Amniotic stem cell (primary cell): ENCODE data around the gene DIPK1C.

ENCODE experiments used
- DNase-seq: peaks from one replicate; lab custom pipeline; 2025; lab: John Stamatoyannopoulos, UW

The DIPK1C gene

DNA sequence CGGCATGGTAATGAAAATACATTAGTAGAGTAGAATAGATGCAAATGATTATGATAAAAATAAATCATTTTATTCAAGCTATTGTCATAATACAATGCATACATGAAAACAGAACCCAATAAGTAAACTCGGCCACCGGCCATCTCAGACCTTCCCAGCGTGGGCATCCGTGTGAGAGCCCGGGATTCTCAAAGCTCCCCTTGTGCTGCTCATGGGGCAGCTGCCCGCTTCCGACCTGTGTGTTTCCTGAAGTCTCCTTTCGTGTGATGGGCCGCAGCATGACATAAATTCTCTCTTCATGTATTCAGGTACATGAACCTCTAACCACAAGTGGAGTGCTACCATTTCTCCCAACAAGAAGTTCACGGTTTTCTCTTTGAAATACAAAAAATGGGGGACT, 25.6 kb upstream of the DIPK1C start:
- no peak for DNase-seq

DNA sequence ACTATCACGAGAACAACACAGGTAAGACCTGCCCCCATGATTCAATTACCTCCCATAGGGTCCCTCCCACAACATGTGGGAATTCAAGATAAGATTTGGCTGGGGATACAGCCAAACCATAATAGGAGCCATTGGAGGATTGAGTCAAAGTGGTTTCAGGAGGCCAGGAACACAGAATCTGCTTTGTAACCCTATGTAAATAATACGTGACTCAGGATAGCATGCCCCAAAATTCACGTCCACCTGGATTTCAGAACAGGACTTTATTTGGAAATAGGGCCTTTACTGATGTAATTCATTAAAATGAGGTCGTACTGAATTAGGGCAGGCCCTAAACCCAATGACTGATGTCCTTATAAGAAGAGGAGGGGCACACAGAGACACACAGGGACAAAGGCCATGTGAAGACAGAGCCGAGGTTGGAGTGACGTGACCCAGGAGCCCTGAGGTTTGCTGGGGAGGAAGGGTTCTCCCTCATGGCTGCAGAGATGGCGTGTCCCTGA, 23.1 kb upstream of the DIPK1C start:
- DNase-seq = no peak

DNA sequence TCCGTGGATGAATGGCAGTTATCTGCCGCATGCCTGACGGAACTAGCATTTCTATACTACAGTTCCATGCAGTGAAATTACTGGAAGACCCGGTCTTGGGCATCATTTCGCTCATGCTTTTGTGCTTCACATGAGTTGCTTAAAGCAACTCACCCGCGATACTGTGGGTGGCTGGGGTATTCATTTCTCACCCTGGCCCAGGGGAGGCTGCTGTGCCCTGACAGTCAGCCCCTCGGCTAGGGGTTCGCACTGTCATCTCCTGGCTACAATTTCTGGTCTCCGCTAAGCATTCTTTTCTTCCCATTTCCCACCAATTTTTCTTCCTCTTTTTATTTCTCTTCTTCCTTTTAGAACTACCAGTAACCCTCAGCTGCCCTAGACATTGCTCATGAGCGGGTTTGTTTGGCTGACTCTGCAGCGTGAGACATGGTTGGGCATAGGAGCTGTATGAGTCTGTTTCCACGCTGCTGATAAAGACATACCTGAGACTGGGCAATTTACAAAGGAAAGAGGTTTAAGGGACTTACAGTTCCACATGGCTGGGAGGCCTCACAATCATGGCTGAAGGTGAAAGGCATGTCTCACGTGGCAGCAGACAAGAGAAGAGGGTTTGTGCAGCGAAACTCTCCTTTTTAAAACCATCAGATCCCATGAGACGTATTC, 22.5 kb upstream of the DIPK1C start:
- no peak for DNase-seq

DNA sequence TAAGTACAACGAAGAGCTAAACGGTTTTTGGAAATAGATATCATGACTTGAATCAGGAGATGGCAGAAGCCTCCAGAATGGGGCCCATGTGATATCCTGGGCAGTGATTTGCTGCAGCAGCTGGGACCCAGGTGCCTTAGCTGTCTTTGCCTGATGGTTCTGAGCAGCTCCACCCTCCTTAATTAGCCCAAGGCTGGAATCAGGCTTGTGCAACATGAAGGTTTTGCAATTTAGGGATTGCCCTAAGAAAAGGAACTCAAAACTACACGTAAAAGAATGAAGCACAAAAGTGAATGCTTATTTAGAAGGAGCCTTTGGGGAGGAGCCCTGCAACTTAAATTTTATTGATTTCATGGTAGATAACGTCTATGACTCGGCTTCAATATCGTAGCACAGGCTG, 21.8 kb upstream of the DIPK1C start:
- DNase-seq = no peak

GRCh38 chr18:74478316-74478715, 21.2 kb upstream of the DIPK1C start:
- no peak for DNase-seq

DNA sequence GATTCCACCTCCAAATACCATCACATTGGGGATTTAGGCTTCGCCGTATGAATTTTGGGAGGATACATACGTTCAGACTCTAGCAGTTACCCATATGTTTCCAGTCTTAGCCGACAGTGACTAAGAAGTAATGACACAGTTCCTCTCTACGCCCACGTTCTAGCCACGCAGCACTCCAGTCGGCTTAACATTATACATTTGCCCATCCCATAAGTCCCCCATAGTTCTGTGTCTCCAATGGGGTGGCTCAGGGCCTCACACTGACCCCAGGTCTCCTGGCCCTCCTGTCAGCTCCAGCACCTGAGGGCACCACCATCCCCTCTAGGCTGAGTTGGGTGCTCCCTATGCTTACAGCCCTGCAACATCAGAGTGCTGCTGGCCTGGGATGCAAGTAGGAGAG, 20.7 kb upstream of the DIPK1C start:
- no peak for DNase-seq

- DNase-seq = no peak
Measured at GRCh38 chr18:74476140-74476539, 19.0 kb upstream of the DIPK1C start.

DNA sequence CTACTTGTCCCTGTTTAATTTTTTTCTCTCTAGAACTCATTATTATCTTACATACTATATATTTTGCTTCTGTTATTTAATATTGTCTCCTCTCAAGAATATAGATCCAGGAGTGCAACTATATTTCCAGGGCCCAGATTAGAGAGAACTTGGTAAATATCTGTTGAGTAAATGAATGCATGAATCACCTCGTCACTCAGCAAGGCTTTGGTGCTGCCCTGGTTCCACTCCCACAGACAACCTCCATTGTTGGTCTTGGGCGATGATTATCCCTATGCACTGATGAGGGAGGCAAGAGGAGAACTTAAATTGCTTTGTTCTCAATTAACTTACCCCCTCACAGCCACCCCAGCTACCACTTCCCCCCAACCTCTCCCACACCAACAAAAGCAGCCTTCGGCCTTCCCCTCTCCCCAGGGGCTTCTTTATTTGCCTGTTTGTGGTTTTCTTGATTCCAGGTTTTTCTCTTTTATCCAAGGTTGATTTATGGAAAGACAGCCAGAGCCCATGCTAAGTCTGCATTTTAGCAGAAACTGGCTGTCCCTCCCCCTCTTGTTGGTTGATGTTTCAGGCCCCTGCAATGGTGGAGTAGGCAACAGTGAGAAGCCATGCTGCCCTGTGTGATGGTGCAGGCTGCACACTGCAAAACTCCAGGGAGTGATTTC, 17.0 kb upstream of the DIPK1C start:
- DNase-seq = no peak

GRCh38 chr18:74472312-74472711, 15.2 kb upstream of the DIPK1C start:
- DNase-seq = no peak

DNA sequence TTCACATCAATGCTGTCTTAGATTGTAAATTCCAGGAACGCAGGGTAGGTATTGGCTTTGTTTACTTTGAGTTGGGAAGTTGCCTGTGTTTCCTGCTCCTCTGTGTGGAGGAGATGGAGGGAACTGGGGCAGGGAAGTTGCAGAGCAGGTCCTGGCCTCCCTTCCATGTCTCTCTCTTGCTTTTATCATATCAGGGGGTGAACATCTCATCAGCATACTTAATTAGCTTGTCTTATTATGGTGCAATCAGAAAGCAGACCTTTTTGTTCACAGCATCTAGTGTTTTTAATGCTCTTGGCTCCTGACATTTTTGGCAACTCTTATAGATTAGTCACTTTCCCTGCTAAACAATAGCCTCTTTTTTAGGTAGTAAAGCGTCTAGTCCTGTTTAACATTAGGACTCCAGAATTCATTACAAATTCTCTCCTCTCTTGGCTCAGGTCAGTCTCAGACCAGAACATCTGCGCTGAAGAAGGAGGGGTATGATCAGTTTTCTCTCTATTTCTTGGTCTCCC, 11.5 kb upstream of the DIPK1C start:
- no peak for DNase-seq

- DNase-seq = no peak
Measured at GRCh38 chr18:74465775-74466174, 8.7 kb upstream of the DIPK1C start.

DNA sequence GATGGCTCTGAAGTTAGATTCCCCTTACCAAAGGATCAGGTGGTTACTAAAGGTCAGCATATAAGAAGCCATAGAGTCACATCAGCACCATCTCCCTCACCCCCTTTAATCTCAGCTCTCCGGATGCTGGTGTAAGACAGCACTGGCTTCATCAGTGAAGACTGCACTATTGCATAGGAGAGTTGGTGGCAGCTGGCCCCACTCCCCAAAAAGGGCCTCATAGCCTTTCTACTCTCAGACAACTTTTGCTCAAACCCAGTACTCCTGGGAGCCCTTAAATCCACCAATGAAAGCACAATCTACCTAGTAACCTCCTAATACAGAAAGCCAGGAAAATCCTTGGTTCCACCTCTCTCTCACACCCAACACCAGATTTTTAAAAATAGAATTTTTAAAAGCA, 6.9 kb upstream of the DIPK1C start:
- DNase-seq = no peak

GRCh38 chr18:74463254-74463653, 6.1 kb upstream of the DIPK1C start:
- no peak for DNase-seq

DNA sequence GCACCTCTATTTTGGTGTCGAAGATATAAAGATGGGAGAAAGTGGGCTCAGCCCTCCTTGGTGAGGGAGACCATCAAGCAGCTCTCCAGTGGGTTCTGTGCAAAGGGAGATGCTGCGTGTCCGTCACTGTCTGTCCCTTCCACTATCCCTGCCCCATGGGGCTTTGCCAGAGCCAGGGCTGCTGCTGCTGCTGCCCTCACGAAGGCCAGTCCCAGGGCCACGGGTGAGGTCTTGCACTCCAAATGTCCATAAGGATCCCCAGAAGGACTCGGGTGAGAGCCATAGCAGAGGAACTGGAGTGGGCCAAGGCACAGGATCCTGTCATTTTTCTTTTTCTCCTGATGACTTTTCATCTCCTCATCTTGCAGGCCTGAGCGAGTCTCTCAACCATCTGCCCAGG, 3.7 kb upstream of the DIPK1C start:
- no peak for DNase-seq

- DNase-seq = no peak
Measured at GRCh38 chr18:74459889-74460288, 2.8 kb upstream of the DIPK1C start.

DNA sequence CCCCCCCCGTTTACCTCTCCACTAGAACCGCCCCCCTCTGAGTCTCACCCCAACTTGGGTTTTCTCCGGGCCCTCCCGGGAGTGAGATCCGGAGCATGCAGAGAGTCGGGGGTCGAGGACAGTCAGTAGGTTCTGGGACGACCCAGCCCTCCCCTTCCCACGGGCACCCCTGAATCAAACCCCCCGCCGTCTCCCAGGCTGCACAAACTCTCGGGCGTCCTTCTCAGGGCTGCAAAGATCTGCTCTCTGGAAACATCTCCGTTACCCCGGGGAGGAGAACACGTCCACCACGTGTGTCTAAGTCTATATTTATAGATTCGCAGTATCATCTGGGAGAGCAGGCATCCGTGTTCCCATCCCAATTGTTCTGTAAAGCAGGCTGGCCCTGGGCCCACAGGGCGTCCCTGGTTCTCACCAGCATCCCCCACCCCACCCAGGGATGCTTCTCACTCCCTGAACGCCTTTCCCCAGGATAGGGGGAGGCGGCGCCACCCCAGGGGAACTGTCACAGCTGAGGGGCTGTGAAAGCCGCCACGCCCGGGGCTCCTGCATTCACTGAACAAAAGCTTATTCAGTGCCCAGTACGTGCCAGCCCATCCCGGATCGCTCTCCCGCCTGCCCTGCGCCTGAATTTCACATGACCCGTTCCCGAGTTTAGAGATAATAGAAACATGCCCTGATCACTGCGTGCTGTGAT, 765 bp upstream of the DIPK1C start:
- no peak for DNase-seq

- no peak for DNase-seq
Measured at GRCh38 chr18:74456349-74457042, 612 bp downstream of the DIPK1C start.

DNA sequence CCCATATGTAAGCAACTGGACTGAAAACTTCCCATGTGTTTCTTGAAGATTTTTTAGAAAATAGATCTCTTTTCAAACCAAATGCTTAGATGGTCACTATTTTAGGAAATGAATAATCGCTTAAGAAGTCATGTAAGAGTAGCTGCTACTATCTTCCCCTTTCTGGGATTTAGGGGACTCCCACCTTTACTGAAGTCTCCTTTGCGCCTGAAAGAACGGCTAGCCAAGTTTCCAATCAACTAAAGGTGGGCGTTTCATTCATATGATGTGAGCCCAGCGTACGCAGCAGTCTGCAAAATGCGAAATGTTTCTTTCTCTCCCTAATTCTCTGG, 1.1 kb downstream of the DIPK1C start:
- DNase-seq = no peak

- no peak for DNase-seq
Measured at GRCh38 chr18:74455386-74455785, 1.7 kb downstream of the DIPK1C start.

DNA sequence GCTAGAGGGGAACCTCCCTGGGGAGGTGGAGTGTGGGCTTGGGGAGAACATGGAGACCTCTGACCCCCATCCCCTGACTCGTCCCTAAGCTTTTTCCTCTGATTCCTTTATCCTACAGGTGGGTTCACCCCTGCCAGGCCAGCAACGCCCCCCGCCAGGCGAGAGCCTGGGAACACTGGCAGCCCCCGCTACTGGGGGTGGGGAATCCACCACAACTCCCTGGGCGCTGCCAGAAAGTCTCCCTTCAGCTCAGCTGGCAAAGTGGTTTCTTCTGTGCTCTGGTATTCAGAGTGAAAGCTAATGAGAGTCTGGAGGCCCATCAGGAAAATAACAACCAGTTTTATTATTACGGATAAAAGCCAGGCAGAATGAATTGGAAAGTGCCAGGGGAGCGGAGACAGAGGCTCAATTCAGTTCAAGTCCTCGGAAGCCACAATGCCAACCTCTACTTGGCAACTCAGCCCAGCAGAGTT, 2.8 kb downstream of the DIPK1C start:
- no peak for DNase-seq

GRCh38 chr18:74453642-74454198, 3.4 kb downstream of the DIPK1C start:
- no peak for DNase-seq

DNA sequence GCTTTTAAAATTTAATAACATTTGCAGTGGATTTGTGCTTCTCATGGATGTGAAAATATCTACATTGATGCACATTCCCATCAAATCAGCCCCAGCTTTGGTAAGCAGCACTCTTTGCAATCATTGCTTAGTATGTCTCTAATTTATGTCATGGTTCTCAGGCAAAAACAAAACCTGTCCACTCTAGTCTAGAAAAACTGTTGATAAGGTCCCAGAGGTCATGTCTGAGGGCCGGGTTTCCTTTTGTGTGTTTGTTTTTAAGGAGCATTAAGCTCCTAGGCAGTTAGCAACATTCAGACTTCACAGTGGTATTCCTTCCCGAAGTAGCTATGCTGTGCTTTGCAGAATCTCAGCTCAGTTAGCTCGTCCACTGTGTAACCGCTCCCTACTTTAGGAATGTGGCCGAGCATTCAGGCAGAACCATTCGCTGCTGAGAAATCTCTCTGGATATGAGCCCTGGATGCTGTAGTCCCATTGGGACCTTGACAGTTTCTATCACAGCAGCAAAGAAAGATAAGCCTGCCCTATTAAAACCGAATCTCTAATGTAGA, 4.0 kb downstream of the DIPK1C start:
- DNase-seq = no peak
